ENCODE measurements around the gene FSHR. TPM values are rescaled to one million over a fixed set of nuclear protein-coding genes. Genes with fewer than 3 reads are reported as not detected.

Gene FSHR
- total and polyA plus RNA-seq, 12 donors, result 0.17 to 0.47 (median 0.21) TPM; not detected in 6

GRCh38 chr2:48932667-48933066 is 221.6 kb downstream of the FSHR start:
- ATAC-seq (no peak), DNase-seq (no peak)
- H3K9me3 ChIP-seq, result no peaks in the 10 kb centered on the region
- intact Hi-C loops (cut with DNase I), result no loop called here
- WGBS, 2 donors, result 91 to 92% methylated on average over 4 of the region's 4 CpGs
- no peaks in the 10 kb centered on the region for H3K36me3 ChIP-seq
- no peaks in the 10 kb centered on the region for H3K4me1 ChIP-seq
- peaks cover 0 to 10% (median 0%) of the 10 kb centered on the region in 7 donors for H3K27me3 ChIP-seq
- H3K4me3 ChIP-seq, result no peak overlapping the region
- no peak for TF ChIP-seq CTCF (IDR thresholded peaks at IDR 0.05)
- no peak overlapping the region for H3K27ac ChIP-seq

GRCh38 chr2:48929571-48930301 is 224.6 kb downstream of the FSHR start:
- Histone ChIP-seq H3K27me3 (peaks cover 0 to 7% (median 0%) of the 10 kb centered on the region in 7 donors), H3K36me3 (no peaks in the 10 kb centered on the region), H3K9me3 (peaks cover 0 to 7% (median 0%) of the 10 kb centered on the region in 11 donors), H3K27ac (no peak overlapping the region), H3K4me3 (no peak overlapping the region), H3K4me1 (no peaks in the 10 kb centered on the region)
- no peak for TF ChIP-seq CTCF (IDR thresholded peaks at IDR 0.05)
- intact Hi-C loops (cut with DNase I), result no loop called here
- DNase-seq (no peak), ATAC-seq (no peak)
- WGBS, 2 donors, result 74 to 79% methylated on average over 6 of the region's 6 CpGs

GRCh38 chr2:48927355-48927754 is 227.0 kb downstream of the FSHR start:
- peaks cover 0 to 12% (median 0%) of the 10 kb centered on the region in 11 donors for H3K9me3 ChIP-seq
- no peak overlapping the region for H3K4me3 ChIP-seq
- no peak overlapping the region for H3K27ac ChIP-seq
- ATAC-seq (no peak), DNase-seq (no peak)
- peaks cover 0 to 7% (median 0%) of the 10 kb centered on the region in 7 donors for H3K27me3 ChIP-seq
- TF ChIP-seq CTCF (IDR thresholded peaks at IDR 0.05), result no peak
- no peaks in the 10 kb centered on the region for H3K36me3 ChIP-seq
- 80 to 91% methylated on average over 2 of the region's 2 CpGs for WGBS, 2 donors
- intact Hi-C loops (cut with DNase I), result no loop called here
- no peaks in the 10 kb centered on the region for H3K4me1 ChIP-seq

GRCh38 chr2:48915884-48916283 is 238.4 kb downstream of the FSHR start:
- intact Hi-C loops (cut with DNase I), result no loop called here
- H3K27ac ChIP-seq, result no peak overlapping the region
- no peak for DNase-seq
- no peak for TF ChIP-seq CTCF (IDR thresholded peaks at IDR 0.05)
- no peaks in the 10 kb centered on the region for H3K4me1 ChIP-seq
- no peak for ATAC-seq
- no peaks in the 10 kb centered on the region for H3K36me3 ChIP-seq
- peaks cover 0 to 5% (median 0%) of the 10 kb centered on the region in 7 donors for H3K27me3 ChIP-seq
- peaks cover 0 to 10% (median 0%) of the 10 kb centered on the region in 11 donors for H3K9me3 ChIP-seq
- 93 to 95% methylated on average over 19 of the region's 19 CpGs for WGBS, 2 donors
- no peak overlapping the region for H3K4me3 ChIP-seq

Measured in heart right ventricle (tissue), 16 donors.